Left lobe of liver (tissue), 2 donors: Measurements from ENCODE around the gene CTAGE1. TPM values are rescaled to one million over a fixed set of nuclear protein-coding genes. Genes with fewer than 3 reads are reported as not detected.
"Not testable (repeated sequence)": the region's sequence is repeated elsewhere in the genome, so short reads cannot be mapped to it uniquely, and the experiment has no call there.

ENCODE experiments used
- ATAC-seq: fragments of 200-7000 bp; cut with Tn5 transposase; one replicate; pipeline ENCODE4 v1.9.1; 2020; ENCODE audit warnings: mild to moderate bottlenecking, moderate library complexity
- DNase-seq: peaks from one replicate; pipeline ENCODE4 v3.0.0-alpha.2; 2020; ENCODE audit warnings: low spot score
- total RNA-seq: library from RNA; stranded (reverse); gene quantifications from one replicate; pipeline ENCODE4 v1.2.1, GENCODE V29; 2021
- donor health status: DM: no; HTN: no; CAD: no; lungs with moderate emphysema.
- donor health status: DM: no; HTN: yes; CAD: no.

The CTAGE1 gene
- total RNA-seq, 1 donor from 2014 or later, result not detected

GRCh38 chr18:22394428-22394827 lies 23.3 kb downstream of the CTAGE1 start:
- ATAC-seq (no peak), DNase-seq (no peak)

DNA sequence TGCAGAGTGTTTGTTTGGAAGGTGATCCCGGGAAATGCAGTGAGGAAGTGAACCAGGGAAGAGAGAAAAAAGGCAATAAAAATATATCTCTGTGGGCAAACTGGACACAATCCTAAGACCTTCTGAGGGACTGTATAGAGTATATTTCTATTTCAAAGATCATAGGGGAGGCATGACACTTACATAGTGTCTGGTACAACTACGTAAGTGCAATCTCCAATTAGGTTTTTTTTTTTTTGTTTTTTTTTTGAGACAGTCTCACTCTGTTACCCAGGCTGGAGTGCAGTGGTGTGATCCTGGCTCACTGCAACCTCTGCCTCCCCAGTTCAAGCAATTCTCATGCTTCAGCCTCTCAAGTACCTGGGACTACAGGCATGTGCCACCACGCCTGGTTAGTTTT lies 24.6 kb downstream of the CTAGE1 start:
- ATAC-seq, DNase-seq: not testable (repeated sequence)

DNA sequence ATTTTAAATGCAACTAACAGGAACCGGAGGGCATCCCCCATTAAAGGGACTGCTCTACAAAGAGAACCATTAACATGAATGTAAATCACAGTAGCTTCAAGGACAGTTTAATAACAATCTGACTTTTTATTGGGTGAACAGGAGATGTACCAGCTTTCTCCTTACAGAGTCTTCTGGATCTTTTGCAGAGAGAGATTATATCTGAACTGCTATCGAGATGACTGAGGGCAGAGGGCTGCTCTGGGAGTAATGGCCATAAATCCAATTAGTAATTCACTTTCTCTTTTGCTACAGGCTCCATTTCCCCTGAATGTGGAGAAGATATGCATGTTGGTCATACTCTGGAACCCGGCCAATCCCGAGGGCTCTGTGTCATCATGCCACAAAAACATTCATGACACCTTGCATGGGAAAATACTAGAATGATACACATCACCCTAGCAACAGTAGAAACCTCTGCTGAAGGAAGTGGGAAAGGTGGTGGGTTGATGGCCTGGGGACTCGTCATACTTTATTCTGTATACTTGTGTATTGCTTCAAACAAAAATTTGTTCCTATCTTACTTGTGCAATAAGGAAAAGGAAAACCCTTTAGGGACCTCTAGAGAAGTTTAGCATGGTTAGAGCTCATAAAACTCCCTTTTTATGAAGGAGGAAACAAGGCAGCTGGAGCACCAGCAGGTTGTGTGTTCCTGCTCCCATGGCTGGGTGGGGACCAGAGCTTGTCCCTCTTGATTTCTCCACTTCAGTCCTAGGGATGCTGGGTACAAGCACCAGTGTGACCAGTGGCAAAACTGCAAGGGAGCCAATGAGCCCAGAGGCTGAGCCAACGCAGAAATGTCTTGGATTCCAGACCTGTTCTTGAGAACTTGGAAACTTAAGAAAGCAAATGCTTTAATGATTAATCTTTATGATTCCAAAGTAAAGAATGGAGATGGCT lies 26.0 kb downstream of the CTAGE1 start:
- ATAC-seq (no peak), DNase-seq (no peak)

GRCh38 chr18:22387787-22388186 lies 29.9 kb downstream of the CTAGE1 start:
- DNase-seq (no peak), ATAC-seq (no peak)

DNA sequence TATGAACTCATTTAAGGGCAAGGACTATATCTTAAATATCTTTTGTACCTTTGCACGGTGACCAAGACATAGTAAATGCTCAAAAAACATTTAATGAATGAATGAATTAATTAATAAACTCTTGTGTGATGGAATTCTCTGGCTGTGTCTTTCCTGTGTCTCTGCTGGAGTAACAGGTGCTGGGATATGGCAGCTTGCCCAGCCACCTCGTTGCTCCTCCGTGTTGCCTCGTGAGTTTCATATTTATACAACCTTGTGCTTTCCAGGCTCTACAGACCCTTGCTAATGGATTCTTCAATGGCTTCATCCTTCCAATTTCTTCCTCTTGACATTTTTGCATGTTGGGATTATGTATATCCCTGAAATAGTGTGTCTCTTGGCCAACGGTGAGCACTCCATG lies 30.4 kb downstream of the CTAGE1 start:
- DNase-seq (no peak), ATAC-seq (no peak)

DNA sequence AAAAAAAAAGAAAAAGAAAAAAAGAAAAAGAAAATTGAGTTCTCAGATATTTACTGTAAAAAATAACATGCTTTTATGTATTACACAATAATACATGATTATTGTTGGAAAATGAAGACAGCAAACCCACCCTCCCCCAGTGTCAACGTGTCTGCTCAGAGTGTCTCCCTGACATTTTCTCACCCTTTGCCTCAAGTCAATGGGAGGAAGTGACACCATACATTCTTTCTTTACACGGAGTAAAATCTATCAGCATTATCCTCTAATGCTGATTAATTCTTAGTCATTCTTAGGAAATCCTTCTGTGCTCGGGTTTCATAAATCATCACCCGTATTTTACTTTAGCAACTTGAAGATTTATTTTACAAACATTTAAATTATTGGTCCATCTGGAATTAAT lies 32.0 kb downstream of the CTAGE1 start:
- ATAC-seq (no peak), DNase-seq (no peak)

- peak; percentile 51 for DNase-seq
- peak; percentile 96 for ATAC-seq
These were observed 38.9 kb downstream of the CTAGE1 start for GRCh38 chr18:22378672-22379282.

DNA sequence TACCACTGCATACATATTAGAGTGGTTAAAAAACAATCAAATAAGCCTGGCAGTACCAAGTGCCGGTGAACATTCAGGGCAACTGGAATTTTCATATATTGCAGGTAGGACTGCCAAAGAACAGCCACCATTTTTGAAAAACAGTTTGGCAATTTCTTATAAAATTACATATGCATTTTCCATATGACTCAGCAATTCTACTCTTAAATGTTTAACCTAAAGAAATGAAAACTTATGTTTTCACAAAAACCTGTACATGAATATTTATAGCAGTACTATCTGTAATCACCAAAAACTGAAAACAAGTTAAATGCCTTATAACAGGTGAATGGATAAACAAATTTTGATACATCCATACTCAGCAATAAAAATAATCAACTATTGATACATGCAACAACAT lies 39.9 kb downstream of the CTAGE1 start:
- ATAC-seq (no peak), DNase-seq (no peak)

DNA sequence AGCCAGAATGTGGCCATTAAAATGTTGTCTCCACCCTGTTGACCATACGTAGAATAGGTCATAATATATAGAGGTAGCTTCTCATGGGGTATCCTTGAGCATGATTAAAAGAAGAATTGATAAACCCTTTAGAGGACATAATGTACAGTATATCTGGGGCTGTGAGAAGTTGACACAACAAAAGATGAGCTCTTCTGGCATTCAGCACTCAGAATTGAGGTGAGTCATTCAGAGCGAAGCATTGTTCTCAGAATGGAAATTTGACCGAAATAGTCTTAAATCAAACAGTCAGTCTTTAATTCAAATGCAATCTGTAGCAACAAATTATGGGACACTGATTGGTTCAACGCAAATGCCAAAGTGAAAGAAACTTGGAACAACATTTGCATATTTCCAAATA lies 47.3 kb downstream of the CTAGE1 start:
- DNase-seq, result no peak
- no peak for ATAC-seq

GRCh38 chr18:22368021-22368420 lies 49.7 kb downstream of the CTAGE1 start:
- DNase-seq, result no peak
- no peak for ATAC-seq

DNA sequence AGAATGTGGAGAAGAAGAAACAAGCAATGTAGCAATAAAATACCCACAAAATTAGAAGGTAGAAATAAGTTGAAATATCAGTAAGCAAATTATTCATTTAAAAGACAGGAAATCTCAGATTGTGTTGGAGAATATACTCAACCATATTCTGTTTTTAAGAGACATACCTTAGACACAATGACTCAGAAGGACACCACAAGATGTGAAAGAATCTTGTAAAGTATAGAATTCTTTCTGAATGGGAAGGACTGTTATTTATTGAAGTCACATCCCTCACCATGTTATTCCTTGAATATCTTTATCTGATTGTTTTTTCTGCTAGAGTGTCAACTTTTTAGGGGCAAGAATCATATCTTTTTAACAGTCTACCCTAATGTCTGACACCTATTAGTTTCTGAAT lies 50.4 kb downstream of the CTAGE1 start:
- DNase-seq (no peak), ATAC-seq (no peak)

DNA sequence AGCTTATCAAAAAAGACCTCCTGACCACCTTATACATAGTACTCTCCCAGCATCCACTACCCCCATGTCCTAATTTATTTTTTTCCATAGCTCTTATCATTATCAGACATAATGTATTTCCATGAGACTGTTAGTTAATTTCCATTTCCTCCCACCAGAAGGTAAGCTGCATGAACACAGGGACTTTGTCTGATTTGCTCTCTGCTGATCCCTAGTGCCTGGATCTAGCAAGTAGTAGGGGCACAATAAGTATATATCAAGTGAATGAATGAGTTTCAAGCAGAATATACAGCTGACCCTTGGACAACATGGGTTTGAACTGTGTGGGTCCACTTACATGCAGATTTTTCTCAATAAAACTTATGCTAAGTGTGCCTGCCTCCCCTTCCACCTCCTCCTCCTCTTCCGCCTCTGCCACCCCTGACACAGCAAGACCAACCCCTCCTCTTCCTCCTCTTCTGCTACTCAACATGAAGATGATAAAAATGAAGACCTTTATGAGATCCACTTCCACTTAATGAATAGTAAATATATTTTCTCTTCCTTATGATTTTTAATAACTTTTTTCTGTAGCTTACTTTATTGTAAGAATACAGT lies 53.8 kb downstream of the CTAGE1 start:
- peak; percentile 92 for ATAC-seq

More for the DNA sequence above, 53.8 kb downstream of the CTAGE1 start:
- DNase-seq, result no peak

Other genes starting within 250 kb of the CTAGE1 start
- 11.7 TPM for gene GATA6, start 248.3 kb downstream of the CTAGE1 start, total RNA-seq